Activated CD8-positive, alpha-beta memory T cell treated with anti-CD3 and anti-CD28 coated beads for 4 hours (primary cell): Measurements from ENCODE around the gene ZNF574.

Experiments used
- DNase-seq, 2 donors: peaks; one replicate each; pipeline ENCODE4 v3.0.0-alpha.2; 2020; ENCODE audit warnings: low read depth in 2 of 2

ZNF574 gene

GRCh38 chr19:42059196-42059595, 16.8 kb upstream of the ZNF574 start:
- no peak for DNase-seq

DNA sequence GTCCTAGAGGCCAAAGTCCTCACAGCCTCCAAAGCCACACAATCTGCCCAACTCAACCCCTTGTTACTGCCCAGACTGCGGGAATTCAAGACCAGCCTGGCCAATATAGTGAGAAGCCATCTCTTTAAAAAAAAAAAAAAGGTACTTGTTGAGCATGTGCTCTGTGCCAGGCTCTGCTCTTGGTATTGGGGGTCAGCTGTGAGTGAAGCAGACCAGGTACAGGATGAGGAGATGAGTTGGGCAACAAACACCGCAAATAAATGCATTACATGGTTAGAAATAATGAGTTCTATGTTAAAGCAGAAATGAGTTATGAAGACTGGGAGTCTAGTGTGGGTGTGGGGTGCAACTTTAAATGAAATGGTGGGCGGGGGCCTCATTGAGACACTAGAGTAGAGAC, 15.8 kb upstream of the ZNF574 start:
- no peak for DNase-seq

- no peak for DNase-seq
These were observed 13.6 kb upstream of the ZNF574 start for GRCh38 chr19:42062381-42062780.

- DNase-seq = no peak
These were observed 11.5 kb upstream of the ZNF574 start for GRCh38 chr19:42064432-42064831.

DNA sequence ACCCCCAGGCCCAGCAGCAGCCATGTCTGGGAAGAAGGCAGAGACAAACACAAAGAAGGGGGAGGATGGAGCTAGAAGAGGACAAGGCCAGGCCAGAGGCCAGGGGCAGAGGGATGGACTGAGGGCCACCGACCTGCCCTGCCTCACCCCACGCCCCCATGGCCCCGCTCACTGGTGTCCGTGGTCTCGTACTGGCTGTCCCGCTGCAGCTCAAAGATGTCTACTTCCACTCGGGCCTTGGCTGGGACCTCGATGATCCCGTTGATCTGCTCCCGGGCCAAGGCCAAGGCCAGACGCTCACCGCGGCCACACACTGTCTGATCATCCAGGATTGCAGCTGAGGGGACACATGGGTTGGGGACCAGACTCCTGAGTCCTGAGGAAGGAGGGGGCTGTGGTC, 10.9 kb upstream of the ZNF574 start:
- no peak for DNase-seq

- DNase-seq = no peak
These were observed 10.5 kb upstream of the ZNF574 start for GRCh38 chr19:42065511-42065910.

- DNase-seq = no peak
These were observed 9.8 kb upstream of the ZNF574 start for GRCh38 chr19:42066075-42066754.

DNA sequence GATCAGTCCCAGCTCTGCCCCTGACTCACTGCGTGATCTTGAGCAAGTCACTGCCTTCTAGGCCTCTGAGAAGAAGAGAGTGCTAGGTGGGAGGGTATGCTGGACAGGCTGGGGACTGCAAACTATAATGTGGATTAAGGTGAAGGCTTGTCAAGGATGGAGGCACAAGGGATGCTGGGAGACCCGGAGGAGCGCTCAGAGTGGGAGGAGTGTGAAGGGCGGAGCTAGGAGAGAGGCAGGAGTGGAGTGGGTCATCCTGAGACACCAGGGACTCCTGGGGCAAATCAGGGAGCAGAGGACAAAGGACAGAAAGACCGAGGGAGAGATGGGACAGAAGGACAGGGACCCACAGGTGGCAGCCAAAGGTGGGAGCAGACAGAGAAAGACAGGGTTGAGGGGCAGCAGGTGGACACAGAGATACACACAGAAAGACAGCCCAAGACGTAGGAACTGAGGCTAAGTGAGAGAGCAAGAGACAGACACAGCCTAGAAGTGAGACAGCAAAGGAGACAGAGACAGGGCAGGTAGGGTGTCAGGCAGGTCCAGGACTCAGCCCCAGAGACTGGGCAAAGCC, 8.6 kb upstream of the ZNF574 start:
- DNase-seq = no peak

DNA sequence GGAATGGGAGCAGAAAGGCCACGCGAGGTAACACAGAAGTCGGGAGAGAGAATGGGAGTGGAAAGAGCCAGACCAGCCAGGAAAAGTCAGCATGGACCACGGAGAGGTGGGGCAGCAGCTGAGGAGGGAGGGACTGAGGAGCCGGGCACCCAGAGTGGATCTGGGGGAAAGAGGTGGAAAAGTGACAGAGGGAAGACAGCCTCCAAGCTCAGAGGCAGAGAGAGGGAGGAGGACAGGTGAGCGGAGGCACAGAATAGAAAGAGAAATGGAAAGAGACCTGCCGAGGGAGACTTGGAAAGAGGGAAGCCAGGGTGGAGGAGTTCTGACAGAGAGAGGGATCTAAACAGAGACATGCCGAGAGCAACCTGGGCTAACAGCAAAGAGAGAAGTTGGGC, 7.6 kb upstream of the ZNF574 start:
- DNase-seq = no peak

DNA sequence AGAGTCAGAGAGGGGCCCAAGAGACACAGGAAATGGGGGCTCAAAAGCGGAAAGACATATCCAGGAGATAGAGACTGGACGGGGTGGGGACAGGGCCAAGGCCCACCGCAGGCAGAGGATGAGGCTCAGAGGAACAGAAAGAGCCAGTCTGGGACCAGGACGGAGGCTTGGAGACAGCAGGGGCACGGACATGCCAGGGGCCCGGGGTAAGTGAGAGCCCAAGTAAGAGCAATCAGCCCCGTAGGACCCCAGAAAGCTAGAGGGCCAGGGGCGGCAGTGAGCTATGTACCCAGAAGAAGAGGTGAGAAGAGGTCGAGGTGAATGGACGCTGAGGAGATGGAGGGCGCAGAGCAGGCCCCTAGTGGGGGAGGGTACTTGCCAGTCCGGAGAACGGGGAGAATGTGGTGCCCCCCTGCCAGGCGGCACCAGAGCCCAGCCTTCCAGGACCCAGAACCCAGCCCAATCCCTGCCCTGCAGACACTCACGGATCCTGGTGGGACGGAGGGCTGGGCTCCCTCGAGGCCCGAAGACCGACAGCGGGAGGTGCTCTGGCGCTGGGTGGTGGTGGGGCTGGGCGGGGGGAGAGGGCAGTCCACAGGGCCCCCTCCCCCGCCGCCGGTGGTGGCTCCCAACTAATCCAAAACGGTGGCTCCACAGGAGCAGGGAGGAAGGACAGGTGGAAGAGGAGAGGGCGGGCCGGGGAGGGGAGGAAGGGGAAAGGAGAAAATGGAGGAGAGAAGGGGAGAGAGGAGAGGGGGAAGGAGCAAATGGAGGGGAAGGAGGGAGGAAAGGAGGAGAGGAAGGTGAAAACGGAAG, 7.0 kb upstream of the ZNF574 start:
- DNase-seq = no peak

DNA sequence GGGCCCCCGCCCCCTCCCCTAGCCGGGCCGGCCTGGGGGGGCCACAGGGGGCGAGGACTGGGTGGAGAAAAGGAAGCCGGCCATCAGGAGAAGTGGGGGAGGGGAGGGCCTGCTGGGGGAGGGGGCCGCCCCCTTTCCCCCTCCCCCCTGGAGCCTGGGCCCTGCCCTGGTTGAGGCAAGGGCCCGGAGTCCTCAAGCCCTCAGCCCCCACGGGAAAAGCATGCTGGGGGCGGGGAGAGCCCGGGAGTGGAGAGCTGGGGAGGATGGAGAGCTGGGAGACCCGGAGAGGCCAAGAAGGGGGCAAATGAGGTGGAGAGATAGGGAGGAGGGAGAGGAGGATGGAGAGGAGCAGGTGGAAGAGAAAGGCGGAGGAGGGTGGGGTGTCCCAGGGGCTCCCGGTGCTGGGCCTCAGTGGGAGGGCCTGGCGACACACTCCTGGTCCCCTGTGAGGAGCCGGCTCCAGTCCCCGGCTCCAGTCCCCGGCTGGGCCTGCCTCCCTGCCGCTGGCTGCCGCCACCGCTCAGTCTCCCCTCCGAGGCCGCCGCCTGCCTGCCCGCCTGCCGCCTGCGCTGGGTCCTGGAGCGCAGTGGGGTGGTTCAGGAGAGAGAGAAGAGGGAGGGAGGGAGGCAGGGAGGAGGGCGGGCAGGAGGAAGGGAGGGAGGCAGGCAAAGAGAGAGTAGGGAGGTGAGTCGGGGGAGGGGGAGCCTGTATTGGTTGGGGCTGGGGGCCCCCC, 6.2 kb upstream of the ZNF574 start, which contains the start of gene GRIK5:
Gene GRIK5, minus strand, starts transcription at position 588 of the 733 bp plus-strand sequence. CDS start 4,436 bp downstream, outside the sequence.
- DNase-seq = no peak

DNA sequence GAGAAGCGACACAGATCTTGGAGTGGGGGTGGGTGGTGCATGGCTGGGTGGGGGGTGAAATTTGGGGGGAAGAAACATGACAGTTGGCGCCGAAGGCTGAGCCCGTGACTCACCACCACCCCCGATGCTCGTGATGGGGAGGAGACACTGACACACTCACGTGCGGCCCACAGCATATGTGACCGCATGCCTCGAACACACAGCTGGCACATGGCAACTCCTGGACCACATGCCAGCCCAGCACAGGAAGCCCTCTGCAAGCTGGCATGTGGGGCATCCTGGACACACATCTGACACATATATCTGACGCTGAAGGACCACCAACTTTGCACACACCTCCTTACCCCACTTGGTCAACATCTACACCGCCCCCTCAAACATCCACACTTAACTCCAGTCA, 4.7 kb upstream of the ZNF574 start:
- DNase-seq = no peak

- no peak for DNase-seq
These were observed 1.2 kb upstream of the ZNF574 start for GRCh38 chr19:42074513-42075363.

DNA sequence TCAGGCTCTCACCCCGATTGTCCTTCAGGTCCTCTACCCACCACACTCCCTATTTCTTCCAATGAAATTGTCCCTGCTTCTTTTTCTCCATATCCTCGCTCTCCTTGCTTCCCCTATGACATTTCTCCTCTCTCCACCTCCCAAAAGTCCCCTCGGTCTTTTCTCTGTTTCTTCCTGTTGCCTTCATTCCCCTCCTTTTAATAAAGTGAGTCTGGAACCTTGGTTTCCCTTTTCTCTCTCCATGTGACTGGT, 676 bp upstream of the ZNF574 start:
- DNase-seq = no peak

- DNase-seq = no peak
These were observed 496 bp downstream of the ZNF574 start for GRCh38 chr19:42076380-42076944.

DNA sequence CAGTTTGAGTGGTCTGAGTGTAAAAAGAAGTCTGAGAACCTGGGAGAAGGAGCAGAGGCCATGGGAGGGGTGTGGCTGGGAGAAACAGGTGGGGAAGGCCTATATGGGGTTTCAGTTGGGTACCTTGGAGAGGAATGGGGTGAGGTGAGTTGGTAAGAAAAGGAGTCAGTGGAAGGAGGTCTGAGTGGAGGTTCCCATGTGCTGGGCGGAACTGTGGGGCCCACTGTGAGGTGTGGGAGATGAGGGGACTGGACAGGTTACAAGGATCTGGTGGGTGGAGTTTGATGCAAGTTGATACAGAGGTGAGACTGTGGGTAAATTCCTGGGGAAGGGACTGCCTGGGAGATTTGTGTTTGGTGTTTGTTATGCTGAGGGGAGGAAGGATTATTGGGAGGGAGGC, 2.1 kb downstream of the ZNF574 start:
- no peak for DNase-seq

GRCh38 chr19:42078538-42079275, 2.7 kb downstream of the ZNF574 start:
- DNase-seq = no peak

GRCh38 chr19:42079276-42079669, 3.3 kb downstream of the ZNF574 start:
- DNase-seq = no peak

- DNase-seq = no peak
These were observed 4.2 kb downstream of the ZNF574 start for GRCh38 chr19:42079886-42080763.
